WTC11 (cell line): ENCODE measurements around the gene RHOT2.

Experiments
- CREM ChIP-seq: sonication (generic); formaldehyde crosslinking; IDR thresholded peaks from 2 replicates; pipeline ENCODE4 v1.8.1; 2022; ENCODE audit warnings: mild to moderate bottlenecking, missing genetic modification reagents, moderate library complexity
- GRHL2 ChIP-seq: fragments of 250-450 bp; sonication (Bioruptor Pico); IDR thresholded peaks from 2 replicates; pipeline ENCODE4 v1.8.0; 2022; ENCODE audit warnings: mild to moderate bottlenecking, moderate library complexity; ENCODE audit not compliant: insufficient replicate concordance, severe bottlenecking
- HMGA2 ChIP-seq: fragments of 250-450 bp; sonication (Bioruptor Pico); IDR thresholded peaks from 2 replicates; pipeline ENCODE4 v1.4.0; 2021; ENCODE audit warnings: mild to moderate bottlenecking, moderate library complexity
- NR3C1 ChIP-seq: sonication (generic); formaldehyde crosslinking; conservative IDR thresholded peaks from 2 replicates; pipeline ENCODE4 v1.8.1; 2023; ENCODE audit warnings: low read depth, mild to moderate bottlenecking, missing genetic modification reagents
- TEAD4 ChIP-seq: sonication (generic); formaldehyde crosslinking; IDR thresholded peaks from 2 replicates; pipeline ENCODE4 v1.8.0; 2022; ENCODE audit warnings: mild to moderate bottlenecking, missing genetic modification reagents
- ZBTB21 ChIP-seq: sonication (generic); formaldehyde crosslinking; IDR thresholded peaks from 2 replicates; pipeline ENCODE4 v1.8.1; 2023; ENCODE audit warnings: mild to moderate bottlenecking, missing genetic modification reagents, borderline replicate concordance
- TF ChIP-seq, protein P1 (sequence below): sonication (generic); formaldehyde crosslinking; IDR thresholded peaks from 2 replicates; pipeline ENCODE4 v1.8.1; 2022; ENCODE audit warnings: low read depth, missing genetic modification reagents, borderline replicate concordance
- TF ChIP-seq, protein P2 (sequence below): sonication (generic); formaldehyde crosslinking; IDR thresholded peaks from 2 replicates; pipeline ENCODE4 v1.8.0; 2023; ENCODE audit warnings: missing genetic modification reagents
- TF ChIP-seq, protein P3 (sequence below): fragments of 200-600 bp; IDR thresholded peaks from 2 replicates; pipeline ENCODE4 v1.8.0; 2022; ENCODE audit warnings: antibody characterized with exemption
- TF ChIP-seq, protein P4 (sequence below): sonication (generic); formaldehyde crosslinking; IDR thresholded peaks from 2 replicates; pipeline ENCODE4 v1.8.0; 2022; ENCODE audit warnings: missing genetic modification reagents
- TF ChIP-seq, protein P5 (sequence below): sonication (generic); formaldehyde crosslinking; IDR thresholded peaks from 2 replicates; pipeline ENCODE4 v1.8.1; 2023; ENCODE audit warnings: mild to moderate bottlenecking, missing genetic modification reagents
- TF ChIP-seq, protein P6 (sequence below): sonication (generic); formaldehyde crosslinking; IDR thresholded peaks from 2 replicates; pipeline ENCODE4 v1.8.1; 2023; ENCODE audit warnings: mild to moderate bottlenecking, missing genetic modification reagents
- TF ChIP-seq, protein P7 (sequence below): sonication (generic); formaldehyde crosslinking; IDR thresholded peaks from 2 replicates; pipeline ENCODE4 v1.8.0; 2022; ENCODE audit warnings: mild to moderate bottlenecking, missing genetic modification reagents

DNA sequence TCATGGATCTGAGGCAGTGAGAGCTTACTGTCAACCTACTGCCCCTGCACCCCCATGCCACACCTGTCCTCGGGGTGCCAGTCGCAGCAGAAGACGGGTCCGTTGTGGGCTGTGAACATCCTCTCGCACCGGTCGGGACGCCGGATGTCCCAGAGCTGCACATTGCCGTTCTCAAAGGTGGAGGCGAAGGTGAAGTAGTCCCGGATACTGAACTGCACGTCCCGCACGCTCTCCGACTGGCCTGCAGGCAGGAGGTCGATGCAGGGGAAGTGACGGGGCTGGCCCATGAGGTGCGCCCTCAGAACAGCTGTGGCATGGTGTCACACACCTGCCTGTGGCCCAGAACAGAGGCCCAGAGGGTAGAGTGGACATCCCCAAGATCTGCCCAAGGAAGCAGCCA lies 19.6 kb downstream of the RHOT2 start:
- TF ChIP-seq TEAD4 (CRISPR knock-in tag) = no peak
- TF ChIP-seq, protein P1, sequence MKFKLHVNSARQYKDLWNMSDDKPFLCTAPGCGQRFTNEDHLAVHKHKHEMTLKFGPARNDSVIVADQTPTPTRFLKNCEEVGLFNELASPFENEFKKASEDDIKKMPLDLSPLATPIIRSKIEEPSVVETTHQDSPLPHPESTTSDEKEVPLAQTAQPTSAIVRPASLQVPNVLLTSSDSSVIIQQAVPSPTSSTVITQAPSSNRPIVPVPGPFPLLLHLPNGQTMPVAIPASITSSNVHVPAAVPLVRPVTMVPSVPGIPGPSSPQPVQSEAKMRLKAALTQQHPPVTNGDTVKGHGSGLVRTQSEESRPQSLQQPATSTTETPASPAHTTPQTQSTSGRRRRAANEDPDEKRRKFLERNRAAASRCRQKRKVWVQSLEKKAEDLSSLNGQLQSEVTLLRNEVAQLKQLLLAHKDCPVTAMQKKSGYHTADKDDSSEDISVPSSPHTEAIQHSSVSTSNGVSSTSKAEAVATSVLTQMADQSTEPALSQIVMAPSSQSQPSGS (CRISPR knock-in tag) = no peak
- TF ChIP-seq, protein P2, sequence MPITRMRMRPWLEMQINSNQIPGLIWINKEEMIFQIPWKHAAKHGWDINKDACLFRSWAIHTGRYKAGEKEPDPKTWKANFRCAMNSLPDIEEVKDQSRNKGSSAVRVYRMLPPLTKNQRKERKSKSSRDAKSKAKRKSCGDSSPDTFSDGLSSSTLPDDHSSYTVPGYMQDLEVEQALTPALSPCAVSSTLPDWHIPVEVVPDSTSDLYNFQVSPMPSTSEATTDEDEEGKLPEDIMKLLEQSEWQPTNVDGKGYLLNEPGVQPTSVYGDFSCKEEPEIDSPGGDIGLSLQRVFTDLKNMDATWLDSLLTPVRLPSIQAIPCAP = no peak
- TF ChIP-seq HMGA2 (CRISPR knock-in tag) = no peak
- TF ChIP-seq, protein P3, sequence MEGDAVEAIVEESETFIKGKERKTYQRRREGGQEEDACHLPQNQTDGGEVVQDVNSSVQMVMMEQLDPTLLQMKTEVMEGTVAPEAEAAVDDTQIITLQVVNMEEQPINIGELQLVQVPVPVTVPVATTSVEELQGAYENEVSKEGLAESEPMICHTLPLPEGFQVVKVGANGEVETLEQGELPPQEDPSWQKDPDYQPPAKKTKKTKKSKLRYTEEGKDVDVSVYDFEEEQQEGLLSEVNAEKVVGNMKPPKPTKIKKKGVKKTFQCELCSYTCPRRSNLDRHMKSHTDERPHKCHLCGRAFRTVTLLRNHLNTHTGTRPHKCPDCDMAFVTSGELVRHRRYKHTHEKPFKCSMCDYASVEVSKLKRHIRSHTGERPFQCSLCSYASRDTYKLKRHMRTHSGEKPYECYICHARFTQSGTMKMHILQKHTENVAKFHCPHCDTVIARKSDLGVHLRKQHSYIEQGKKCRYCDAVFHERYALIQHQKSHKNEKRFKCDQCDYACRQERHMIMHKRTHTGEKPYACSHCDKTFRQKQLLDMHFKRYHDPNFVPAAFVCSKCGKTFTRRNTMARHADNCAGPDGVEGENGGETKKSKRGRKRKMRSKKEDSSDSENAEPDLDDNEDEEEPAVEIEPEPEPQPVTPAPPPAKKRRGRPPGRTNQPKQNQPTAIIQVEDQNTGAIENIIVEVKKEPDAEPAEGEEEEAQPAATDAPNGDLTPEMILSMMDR = no peak
- TF ChIP-seq, protein P4, sequence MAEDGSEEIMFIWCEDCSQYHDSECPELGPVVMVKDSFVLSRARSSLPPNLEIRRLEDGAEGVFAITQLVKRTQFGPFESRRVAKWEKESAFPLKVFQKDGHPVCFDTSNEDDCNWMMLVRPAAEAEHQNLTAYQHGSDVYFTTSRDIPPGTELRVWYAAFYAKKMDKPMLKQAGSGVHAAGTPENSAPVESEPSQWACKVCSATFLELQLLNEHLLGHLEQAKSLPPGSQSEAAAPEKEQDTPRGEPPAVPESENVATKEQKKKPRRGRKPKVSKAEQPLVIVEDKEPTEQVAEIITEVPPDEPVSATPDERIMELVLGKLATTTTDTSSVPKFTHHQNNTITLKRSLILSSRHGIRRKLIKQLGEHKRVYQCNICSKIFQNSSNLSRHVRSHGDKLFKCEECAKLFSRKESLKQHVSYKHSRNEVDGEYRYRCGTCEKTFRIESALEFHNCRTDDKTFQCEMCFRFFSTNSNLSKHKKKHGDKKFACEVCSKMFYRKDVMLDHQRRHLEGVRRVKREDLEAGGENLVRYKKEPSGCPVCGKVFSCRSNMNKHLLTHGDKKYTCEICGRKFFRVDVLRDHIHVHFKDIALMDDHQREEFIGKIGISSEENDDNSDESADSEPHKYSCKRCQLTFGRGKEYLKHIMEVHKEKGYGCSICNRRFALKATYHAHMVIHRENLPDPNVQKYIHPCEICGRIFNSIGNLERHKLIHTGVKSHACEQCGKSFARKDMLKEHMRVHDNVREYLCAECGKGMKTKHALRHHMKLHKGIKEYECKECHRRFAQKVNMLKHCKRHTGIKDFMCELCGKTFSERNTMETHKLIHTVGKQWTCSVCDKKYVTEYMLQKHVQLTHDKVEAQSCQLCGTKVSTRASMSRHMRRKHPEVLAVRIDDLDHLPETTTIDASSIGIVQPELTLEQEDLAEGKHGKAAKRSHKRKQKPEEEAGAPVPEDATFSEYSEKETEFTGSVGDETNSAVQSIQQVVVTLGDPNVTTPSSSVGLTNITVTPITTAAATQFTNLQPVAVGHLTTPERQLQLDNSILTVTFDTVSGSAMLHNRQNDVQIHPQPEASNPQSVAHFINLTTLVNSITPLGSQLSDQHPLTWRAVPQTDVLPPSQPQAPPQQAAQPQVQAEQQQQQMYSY (CRISPR knock-in tag) = no peak
- TF ChIP-seq NR3C1 = no peak
- no peak for TF ChIP-seq CREM (CRISPR knock-in tag)
- TF ChIP-seq GRHL2 (CRISPR knock-in tag) = no peak
- TF ChIP-seq, protein P5, sequence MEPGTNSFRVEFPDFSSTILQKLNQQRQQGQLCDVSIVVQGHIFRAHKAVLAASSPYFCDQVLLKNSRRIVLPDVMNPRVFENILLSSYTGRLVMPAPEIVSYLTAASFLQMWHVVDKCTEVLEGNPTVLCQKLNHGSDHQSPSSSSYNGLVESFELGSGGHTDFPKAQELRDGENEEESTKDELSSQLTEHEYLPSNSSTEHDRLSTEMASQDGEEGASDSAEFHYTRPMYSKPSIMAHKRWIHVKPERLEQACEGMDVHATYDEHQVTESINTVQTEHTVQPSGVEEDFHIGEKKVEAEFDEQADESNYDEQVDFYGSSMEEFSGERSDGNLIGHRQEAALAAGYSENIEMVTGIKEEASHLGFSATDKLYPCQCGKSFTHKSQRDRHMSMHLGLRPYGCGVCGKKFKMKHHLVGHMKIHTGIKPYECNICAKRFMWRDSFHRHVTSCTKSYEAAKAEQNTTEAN (CRISPR knock-in tag) = no peak
- TF ChIP-seq, protein P6, sequence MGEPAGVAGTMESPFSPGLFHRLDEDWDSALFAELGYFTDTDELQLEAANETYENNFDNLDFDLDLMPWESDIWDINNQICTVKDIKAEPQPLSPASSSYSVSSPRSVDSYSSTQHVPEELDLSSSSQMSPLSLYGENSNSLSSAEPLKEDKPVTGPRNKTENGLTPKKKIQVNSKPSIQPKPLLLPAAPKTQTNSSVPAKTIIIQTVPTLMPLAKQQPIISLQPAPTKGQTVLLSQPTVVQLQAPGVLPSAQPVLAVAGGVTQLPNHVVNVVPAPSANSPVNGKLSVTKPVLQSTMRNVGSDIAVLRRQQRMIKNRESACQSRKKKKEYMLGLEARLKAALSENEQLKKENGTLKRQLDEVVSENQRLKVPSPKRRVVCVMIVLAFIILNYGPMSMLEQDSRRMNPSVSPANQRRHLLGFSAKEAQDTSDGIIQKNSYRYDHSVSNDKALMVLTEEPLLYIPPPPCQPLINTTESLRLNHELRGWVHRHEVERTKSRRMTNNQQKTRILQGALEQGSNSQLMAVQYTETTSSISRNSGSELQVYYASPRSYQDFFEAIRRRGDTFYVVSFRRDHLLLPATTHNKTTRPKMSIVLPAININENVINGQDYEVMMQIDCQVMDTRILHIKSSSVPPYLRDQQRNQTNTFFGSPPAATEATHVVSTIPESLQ (CRISPR knock-in tag) = no peak
- no peak for TF ChIP-seq ZBTB21 (CRISPR knock-in tag)
- TF ChIP-seq, protein P7, sequence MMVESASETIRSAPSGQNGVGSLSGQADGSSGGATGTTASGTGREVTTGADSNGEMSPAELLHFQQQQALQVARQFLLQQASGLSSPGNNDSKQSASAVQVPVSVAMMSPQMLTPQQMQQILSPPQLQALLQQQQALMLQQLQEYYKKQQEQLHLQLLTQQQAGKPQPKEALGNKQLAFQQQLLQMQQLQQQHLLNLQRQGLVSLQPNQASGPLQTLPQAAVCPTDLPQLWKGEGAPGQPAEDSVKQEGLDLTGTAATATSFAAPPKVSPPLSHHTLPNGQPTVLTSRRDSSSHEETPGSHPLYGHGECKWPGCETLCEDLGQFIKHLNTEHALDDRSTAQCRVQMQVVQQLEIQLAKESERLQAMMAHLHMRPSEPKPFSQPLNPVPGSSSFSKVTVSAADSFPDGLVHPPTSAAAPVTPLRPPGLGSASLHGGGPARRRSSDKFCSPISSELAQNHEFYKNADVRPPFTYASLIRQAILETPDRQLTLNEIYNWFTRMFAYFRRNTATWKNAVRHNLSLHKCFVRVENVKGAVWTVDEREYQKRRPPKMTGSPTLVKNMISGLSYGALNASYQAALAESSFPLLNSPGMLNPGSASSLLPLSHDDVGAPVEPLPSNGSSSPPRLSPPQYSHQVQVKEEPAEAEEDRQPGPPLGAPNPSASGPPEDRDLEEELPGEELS (CRISPR knock-in tag) = no peak
